ENCODE data around the gene JAKMIP3.

The JAKMIP3 gene

DNA sequence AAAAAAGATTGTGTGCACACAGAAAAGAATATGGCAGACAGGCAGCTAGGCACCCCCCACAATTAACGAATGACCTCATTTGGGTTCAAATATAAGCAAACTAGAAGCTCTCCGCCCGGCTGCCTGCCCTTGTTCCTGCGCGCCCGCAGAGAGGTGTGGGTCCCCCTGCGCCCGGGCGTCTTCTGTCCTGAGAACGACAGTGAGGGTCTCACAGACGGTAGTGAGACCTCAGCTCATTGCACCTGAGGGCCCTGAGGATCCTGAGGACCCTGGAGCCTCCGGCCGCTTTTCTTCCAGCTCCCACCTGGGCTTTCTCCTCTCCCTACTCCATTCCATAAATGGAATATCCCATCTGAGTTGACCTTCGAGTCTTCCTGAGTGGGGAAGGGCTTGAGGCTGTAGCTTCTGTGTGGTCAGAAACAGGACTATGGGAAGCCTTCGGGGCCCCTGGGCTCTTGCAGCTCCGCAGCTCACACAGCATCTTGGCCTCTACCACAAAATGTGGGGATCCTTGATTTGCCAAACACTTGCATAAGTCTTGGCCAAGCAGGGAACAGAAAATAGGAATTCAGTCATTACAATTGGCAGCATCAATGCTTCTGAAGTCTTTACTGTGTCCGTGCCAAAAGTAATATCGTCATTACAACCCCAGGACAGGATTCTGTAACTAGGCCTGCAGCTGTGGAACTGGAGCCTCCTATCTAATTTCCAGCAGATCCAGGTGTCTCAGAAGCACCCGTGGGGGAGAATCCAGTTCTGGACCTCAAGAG is 43.8 kb downstream of the JAKMIP3 start:
- H3K4me3 ChIP-seq (ENCODE audit: low read depth, low read length): no peak overlapping the region

DNA sequence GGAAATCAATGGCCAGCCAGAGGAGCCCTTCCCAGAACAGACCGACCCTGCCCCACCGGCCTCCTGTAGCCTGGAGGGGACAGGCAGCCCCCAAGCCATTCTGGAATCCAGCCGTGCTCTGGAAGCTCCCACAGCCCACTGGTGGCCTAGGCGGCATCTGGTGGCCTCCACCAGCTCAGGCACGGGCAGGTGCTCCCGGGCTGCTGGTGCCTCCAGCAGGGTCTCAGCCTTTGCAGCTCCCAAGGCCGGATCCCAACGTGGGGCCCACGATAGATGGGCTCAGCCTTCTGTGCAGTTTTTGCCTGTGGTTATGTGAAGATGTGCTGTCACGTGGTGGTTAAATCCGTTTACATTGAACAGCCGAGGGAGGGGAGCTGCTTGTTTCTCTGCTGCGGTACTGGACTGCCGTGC is 44.4 kb downstream of the JAKMIP3 start:
- CTCF ChIA-PET: no interaction called here
- POLR2A ChIA-PET: no interaction called here
- Histone ChIP-seq H3K36me3 (ENCODE audit: control insufficient read depth in 2 of 2, insufficient read depth in 1 of 2, low read length in 2 of 2) (no peaks in the 10 kb centered on the region), H3K27ac (ENCODE audit: extremely low read depth, low read depth, low read length) (no peak overlapping the region), H3K9me3 (ENCODE audit: control insufficient read depth, insufficient read depth, low read depth, low read length) (no peaks in the 10 kb centered on the region), H3K4me1 (ENCODE audit: control insufficient read depth, insufficient read depth, low read length) (no peaks in the 10 kb centered on the region), H3K4me3 (ENCODE audit: low read depth, low read length) (no peak overlapping the region)
- TF ChIP-seq, protein P1, sequence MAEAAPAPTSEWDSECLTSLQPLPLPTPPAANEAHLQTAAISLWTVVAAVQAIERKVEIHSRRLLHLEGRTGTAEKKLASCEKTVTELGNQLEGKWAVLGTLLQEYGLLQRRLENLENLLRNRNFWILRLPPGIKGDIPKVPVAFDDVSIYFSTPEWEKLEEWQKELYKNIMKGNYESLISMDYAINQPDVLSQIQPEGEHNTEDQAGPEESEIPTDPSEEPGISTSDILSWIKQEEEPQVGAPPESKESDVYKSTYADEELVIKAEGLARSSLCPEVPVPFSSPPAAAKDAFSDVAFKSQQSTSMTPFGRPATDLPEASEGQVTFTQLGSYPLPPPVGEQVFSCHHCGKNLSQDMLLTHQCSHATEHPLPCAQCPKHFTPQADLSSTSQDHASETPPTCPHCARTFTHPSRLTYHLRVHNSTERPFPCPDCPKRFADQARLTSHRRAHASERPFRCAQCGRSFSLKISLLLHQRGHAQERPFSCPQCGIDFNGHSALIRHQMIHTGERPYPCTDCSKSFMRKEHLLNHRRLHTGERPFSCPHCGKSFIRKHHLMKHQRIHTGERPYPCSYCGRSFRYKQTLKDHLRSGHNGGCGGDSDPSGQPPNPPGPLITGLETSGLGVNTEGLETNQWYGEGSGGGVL (tag by site-specific recombination; IDR thresholded peaks at IDR 0.05): no peak
- TF ChIP-seq SCRT2 (tag by site-specific recombination; IDR thresholded peaks at IDR 0.05): no peak
- no peak for TF ChIP-seq SCRT1 (tag by site-specific recombination; IDR thresholded peaks at IDR 0.05; ENCODE audit: borderline replicate concordance)
- TF ChIP-seq ZNF266 (tag by site-specific recombination; IDR thresholded peaks at IDR 0.05; ENCODE audit: low read depth): no peak
- no peak for TF ChIP-seq ZNF2 (tag by site-specific recombination; IDR thresholded peaks at IDR 0.05)
- TF ChIP-seq, protein P2, sequence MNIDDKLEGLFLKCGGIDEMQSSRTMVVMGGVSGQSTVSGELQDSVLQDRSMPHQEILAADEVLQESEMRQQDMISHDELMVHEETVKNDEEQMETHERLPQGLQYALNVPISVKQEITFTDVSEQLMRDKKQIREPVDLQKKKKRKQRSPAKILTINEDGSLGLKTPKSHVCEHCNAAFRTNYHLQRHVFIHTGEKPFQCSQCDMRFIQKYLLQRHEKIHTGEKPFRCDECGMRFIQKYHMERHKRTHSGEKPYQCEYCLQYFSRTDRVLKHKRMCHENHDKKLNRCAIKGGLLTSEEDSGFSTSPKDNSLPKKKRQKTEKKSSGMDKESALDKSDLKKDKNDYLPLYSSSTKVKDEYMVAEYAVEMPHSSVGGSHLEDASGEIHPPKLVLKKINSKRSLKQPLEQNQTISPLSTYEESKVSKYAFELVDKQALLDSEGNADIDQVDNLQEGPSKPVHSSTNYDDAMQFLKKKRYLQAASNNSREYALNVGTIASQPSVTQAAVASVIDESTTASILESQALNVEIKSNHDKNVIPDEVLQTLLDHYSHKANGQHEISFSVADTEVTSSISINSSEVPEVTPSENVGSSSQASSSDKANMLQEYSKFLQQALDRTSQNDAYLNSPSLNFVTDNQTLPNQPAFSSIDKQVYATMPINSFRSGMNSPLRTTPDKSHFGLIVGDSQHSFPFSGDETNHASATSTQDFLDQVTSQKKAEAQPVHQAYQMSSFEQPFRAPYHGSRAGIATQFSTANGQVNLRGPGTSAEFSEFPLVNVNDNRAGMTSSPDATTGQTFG (tag by site-specific recombination; IDR thresholded peaks at IDR 0.05; ENCODE audit: borderline replicate concordance): no peak
- no peak for TF ChIP-seq SP2 (tag by site-specific recombination; IDR thresholded peaks at IDR 0.05)
- no peak for TF ChIP-seq ZNF530 (tag by site-specific recombination; IDR thresholded peaks at IDR 0.05; ENCODE audit: low read depth)
- TF ChIP-seq, protein P3, sequence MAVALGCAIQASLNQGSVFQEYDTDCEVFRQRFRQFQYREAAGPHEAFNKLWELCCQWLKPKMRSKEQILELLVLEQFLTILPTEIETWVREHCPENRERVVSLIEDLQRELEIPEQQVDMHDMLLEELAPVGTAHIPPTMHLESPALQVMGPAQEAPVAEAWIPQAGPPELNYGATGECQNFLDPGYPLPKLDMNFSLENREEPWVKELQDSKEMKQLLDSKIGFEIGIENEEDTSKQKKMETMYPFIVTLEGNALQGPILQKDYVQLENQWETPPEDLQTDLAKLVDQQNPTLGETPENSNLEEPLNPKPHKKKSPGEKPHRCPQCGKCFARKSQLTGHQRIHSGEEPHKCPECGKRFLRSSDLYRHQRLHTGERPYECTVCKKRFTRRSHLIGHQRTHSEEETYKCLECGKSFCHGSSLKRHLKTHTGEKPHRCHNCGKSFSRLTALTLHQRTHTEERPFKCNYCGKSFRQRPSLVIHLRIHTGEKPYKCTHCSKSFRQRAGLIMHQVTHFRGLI (tag by site-specific recombination; IDR thresholded peaks at IDR 0.05): no peak
- no peak for TF ChIP-seq ZNF585B (tag by site-specific recombination; IDR thresholded peaks at IDR 0.05)
- TF ChIP-seq TCF7L2 (IDR thresholded peaks at IDR 0.05; ENCODE audit: borderline replicate concordance, low read depth, low read length): no peak
- no peak for TF ChIP-seq ZNF174 (tag by site-specific recombination; IDR thresholded peaks at IDR 0.05)
- TF ChIP-seq ZBTB1 (tag by site-specific recombination; IDR thresholded peaks at IDR 0.05): no peak
- no peak for TF ChIP-seq ZSCAN23 (tag by site-specific recombination; IDR thresholded peaks at IDR 0.05)
- no peak for TF ChIP-seq GFI1B (tag by site-specific recombination; IDR thresholded peaks at IDR 0.05)

More for the DNA sequence above, 43.8 kb downstream of the JAKMIP3 start:
- ChIA-PET CTCF (interaction anchor here (0.7 kb wide), 1 partner anchor 224 kb away, joined by 3 read pairs; no protein-coding TSS in a partner anchor), POLR2A (no interaction called here)
- TF ChIP-seq ZNF548 (tag by site-specific recombination; IDR thresholded peaks at IDR 0.05) (no peak), KLF16 (tag by site-specific recombination; IDR thresholded peaks at IDR 0.05) (no peak), ZNF426 (tag by site-specific recombination; IDR thresholded peaks at IDR 0.05) (no peak), ZNF16 (tag by site-specific recombination; IDR thresholded peaks at IDR 0.05; ENCODE audit: low read depth) (no peak), FEZF1 (tag by site-specific recombination; IDR thresholded peaks at IDR 0.05) (no peak), MZF1 (tag by site-specific recombination; IDR thresholded peaks at IDR 0.05; ENCODE audit: borderline replicate concordance) (no peak), ZNF140 (tag by site-specific recombination; IDR thresholded peaks at IDR 0.05) (no peak), SP3 (tag by site-specific recombination; IDR thresholded peaks at IDR 0.05) (no peak), ZNF529 (tag by site-specific recombination; IDR thresholded peaks at IDR 0.05; ENCODE audit: insufficient replicate concordance) (no peak)
- TF ChIP-seq, protein P4, sequence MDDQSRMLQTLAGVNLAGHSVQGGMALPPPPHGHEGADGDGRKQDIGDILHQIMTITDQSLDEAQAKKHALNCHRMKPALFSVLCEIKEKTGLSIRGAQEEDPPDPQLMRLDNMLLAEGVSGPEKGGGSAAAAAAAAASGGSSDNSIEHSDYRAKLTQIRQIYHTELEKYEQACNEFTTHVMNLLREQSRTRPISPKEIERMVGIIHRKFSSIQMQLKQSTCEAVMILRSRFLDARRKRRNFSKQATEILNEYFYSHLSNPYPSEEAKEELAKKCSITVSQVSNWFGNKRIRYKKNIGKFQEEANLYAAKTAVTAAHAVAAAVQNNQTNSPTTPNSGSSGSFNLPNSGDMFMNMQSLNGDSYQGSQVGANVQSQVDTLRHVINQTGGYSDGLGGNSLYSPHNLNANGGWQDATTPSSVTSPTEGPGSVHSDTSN (CRISPR knock-in tag; IDR thresholded peaks at IDR 0.05): no peak
- TF ChIP-seq, protein P5, sequence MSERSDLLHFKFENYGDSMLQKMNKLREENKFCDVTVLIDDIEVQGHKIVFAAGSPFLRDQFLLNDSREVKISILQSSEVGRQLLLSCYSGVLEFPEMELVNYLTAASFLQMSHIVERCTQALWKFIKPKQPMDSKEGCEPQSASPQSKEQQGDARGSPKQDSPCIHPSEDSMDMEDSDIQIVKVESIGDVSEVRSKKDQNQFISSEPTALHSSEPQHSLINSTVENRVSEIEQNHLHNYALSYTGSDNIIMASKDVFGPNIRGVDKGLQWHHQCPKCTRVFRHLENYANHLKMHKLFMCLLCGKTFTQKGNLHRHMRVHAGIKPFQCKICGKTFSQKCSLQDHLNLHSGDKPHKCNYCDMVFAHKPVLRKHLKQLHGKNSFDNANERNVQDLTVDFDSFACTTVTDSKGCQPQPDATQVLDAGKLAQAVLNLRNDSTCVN (tag by site-specific recombination; optimal IDR thresholded peaks at IDR 0.05): no peak
- TF ChIP-seq, protein P6, sequence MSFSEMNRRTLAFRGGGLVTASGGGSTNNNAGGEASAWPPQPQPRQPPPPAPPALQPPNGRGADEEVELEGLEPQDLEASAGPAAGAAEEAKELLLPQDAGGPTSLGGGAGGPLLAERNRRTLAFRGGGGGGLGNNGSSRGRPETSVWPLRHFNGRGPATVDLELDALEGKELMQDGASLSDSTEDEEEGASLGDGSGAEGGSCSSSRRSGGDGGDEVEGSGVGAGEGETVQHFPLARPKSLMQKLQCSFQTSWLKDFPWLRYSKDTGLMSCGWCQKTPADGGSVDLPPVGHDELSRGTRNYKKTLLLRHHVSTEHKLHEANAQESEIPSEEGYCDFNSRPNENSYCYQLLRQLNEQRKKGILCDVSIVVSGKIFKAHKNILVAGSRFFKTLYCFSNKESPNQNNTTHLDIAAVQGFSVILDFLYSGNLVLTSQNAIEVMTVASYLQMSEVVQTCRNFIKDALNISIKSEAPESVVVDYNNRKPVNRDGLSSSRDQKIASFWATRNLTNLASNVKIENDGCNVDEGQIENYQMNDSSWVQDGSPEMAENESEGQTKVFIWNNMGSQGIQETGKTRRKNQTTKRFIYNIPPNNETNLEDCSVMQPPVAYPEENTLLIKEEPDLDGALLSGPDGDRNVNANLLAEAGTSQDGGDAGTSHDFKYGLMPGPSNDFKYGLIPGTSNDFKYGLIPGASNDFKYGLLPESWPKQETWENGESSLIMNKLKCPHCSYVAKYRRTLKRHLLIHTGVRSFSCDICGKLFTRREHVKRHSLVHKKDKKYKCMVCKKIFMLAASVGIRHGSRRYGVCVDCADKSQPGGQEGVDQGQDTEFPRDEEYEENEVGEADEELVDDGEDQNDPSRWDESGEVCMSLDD (tag by site-specific recombination; IDR thresholded peaks at IDR 0.05): no peak
- no peaks in the 10 kb centered on the region for H3K9me3 ChIP-seq (ENCODE audit: control insufficient read depth, insufficient read depth, low read depth, low read length)
- no peaks in the 10 kb centered on the region for H3K36me3 ChIP-seq (ENCODE audit: control insufficient read depth in 2 of 2, insufficient read depth in 1 of 2, low read length in 2 of 2)
- no peaks in the 10 kb centered on the region for H3K4me1 ChIP-seq (ENCODE audit: control insufficient read depth, insufficient read depth, low read length)
- no peak overlapping the region for H3K27ac ChIP-seq (ENCODE audit: extremely low read depth, low read depth, low read length)

Measured in HEK293 (cell line).